Bronchial smooth muscle cell (primary cell): ENCODE data around the gene PARD3. TPM values are rescaled to one million over a fixed set of nuclear protein-coding genes. Genes with fewer than 3 reads are reported as not detected.

Experiments
- total RNA-seq: library from RNA; depleted of rRNA; stranded (reverse); fragments of >200 nt; gene quantifications from 2 replicates; pipeline ENCODE4 v1.2.1, GENCODE V29; 2014

Gene PARD3
- total RNA-seq = 36.7 and 38.4 TPM in 2 replicates

DNA sequence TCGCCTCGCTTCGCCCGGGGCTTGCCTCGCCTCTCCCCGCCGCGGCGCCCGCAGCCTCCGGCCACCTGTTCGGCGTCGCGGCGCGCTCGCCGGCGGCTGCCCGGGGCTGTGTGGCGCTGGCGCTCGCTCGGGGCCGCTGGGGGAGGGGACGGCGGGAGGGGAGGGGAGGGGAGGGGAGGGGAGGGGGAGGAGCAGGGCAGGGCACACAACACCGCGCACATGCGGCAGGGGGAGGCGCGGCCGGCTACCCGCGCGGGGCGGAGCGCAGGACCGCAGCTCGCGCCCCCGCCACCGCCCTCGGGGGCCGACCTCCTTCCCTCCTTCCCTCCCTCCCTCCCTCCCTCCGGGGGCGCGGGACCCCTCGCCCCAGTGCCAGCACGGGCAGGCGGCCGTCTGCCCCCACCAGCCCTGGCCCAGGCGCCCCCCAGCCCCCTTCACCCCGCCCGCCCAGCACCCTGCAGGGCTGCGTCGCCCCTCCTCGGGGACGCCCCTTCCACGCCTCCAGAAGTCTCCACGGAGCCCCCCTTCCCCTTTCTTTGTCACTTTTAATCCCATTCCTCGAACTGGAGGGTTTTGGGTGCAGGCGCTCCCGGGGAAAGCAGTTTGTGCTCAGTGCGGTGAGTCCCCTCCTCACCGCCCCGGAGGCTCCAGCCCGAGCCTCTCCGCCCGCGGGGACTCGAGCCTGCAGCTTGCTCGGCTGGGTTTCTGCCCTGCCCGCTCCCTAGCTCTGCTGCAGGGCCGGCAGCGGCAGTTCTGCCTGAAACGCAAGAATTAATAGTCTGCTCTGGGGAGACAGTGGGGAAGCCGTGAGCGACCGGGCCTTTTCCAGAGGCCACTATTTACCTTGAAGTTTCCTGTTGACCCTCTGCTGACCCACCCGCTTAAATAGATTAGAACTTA, at the start of gene PARD3:
Gene PARD3, minus strand, starts transcription at position 112 of the 900 bp plus-strand sequence. CDS start 301 bp downstream, outside the sequence.

